Breast epithelium (tissue), 4 donors: ENCODE data around the gene HM13. TPM values are rescaled to one million over a fixed set of nuclear protein-coding genes. Genes with fewer than 3 reads are reported as not detected.

ENCODE experiments used
- DNase-seq, 2 donors: peaks; one replicate each; pipeline ENCODE4 v3.0.0-alpha.2; 2019; ENCODE audit warnings: low spot score in 2 of 2
- H3K27ac ChIP-seq, 2 donors: fragments of 200-600 bp; sonication (generic) in 1 of 2; one replicate each; pipeline ENCODE4 v1.5.1; 2016 to 2019; ENCODE audit warnings: mild to moderate bottlenecking in 1 of 2
- H3K27me3 ChIP-seq, 2 donors: fragments of 200-600 bp; sonication (generic) in 1 of 2; one replicate each; pipeline versions ENCODE4 v1.5.1 to v1.6.0; 2017 to 2019; ENCODE audit warnings: control low read depth in 1 of 2, mild to moderate bottlenecking in 1 of 2
- H3K36me3 ChIP-seq: fragments of 200-600 bp; one replicate; pipeline ENCODE4 v1.5.1; 2019
- H3K4me1 ChIP-seq, 2 donors: fragments of 200-600 bp; sonication (generic); one replicate each; pipeline ENCODE4 v1.5.1; 2016 to 2019; ENCODE audit warnings: control low read depth in 1 of 2
- H3K4me3 ChIP-seq, 3 donors: fragments of 200-600 bp; sonication (generic); 1 replicate in 2 of 3; 2 replicates in 1 of 3; pipeline ENCODE4 v1.5.1; 2016 to 2019; ENCODE audit warnings: mild to moderate bottlenecking in 3 of 3, moderate library complexity in 2 of 3
- H3K9me3 ChIP-seq, 2 donors: fragments of 200-600 bp; sonication (generic) in 1 of 2; one replicate each; pipeline ENCODE4 v1.5.1; 2016 to 2019; ENCODE audit warnings: control low read depth in 1 of 2
- POLR2A ChIP-seq: fragments of 450-650 bp; IDR thresholded peaks from one replicate; pipeline ENCODE4 v1.6.1; 2016; ENCODE audit warnings: antibody characterized with exemption, mild to moderate bottlenecking, moderate library complexity
- POLR2AphosphoS5 ChIP-seq, 3 donors: sonication (generic); formaldehyde crosslinking; IDR thresholded peaks; one replicate each; pipeline ENCODE4 v1.6.1; 2017; ENCODE audit warnings: antibody characterized with exemption in 3 of 3
- intact Hi-C: fragments of 100-400 bp; cut with DNase I; formaldehyde crosslinking; loops from one replicate; pipeline ENCODE4 v1.15.1; 2023; ENCODE audit warnings: low total_unique reads
- total RNA-seq, 3 donors: library from RNA; depleted of rRNA; stranded (reverse); fragments of >200 nt; gene quantifications; one replicate each; pipeline ENCODE4 v1.1.0, GENCODE V29; 2016
- TF ChIP-seq, protein P1 (sequence below), 3 donors: fragments of 450-650 bp; IDR thresholded peaks; one replicate each; pipeline ENCODE4 v1.5.1; 2016 to 2017; ENCODE audit warnings: antibody characterized with exemption in 3 of 3, mild to moderate bottlenecking in 3 of 3, moderate library complexity in 3 of 3

HM13 gene
- total RNA-seq, 3 donors from 2014 or later = 44.2 to 73.7 (median 53.1) TPM

DNA sequence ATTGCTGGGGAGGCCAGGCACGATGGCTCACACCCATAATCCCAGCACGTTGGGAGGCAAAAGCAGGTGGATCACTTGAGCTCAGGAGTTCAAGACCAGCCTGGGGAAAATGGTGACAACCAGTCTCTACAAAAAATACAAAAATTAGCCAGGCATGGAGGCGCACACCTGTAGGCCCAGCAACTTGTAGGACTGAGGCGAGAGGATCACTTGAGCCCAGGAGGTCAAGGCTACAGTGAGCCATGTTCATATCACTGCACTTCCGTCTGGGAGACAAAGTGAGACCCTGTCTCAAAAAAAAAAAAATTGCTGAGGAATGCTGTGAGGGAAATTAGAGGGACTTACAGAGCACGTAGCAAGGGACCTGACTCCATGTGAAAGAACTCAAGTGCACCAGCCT is 50.0 kb downstream of the HM13 start:
- Histone ChIP-seq H3K27ac (no peak overlapping the region), H3K4me3 (no peak overlapping the region), H3K4me1 (peaks cover 0 to 9% of the 10 kb centered on the region in 2 donors), H3K36me3 (no peaks in the 10 kb centered on the region), H3K9me3 (no peaks in the 10 kb centered on the region), H3K27me3 (no peaks in the 10 kb centered on the region)
- intact Hi-C loops = no loop called here
- TF ChIP-seq POLR2A = no peak
- no peak for DNase-seq

DNA sequence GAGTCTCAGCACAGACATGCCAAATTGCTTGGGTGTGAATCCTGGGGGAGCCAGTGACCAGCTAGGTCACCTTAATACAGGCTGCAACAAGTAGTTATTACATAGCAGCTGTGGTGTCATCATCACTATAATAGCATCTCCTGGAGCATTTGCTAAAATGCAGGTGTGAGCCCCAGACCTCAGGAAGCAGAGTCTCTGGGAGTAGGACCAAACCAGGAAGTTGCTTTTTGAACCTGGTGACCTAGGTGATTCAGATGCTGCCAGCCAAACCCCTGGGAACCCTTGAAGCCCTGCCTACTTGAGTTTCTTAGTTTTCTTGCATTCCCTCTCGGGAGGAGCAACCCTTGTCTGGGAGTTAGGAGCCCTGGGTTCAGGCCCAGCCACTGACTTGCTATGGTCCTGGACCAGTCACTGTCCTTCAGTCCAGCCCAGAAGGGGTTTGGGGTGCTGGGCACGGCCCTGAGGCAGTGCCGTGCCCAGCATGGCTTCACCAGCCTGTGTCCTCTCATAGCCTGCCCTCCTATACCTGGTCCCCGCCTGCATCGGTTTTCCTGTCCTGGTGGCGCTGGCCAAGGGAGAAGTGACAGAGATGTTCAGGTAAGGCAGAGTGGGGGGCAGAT is 51.6 kb downstream of the HM13 start:
- no peak for DNase-seq
- no peaks in the 10 kb centered on the region for H3K27me3 ChIP-seq
- peaks cover 0 to under 1% of the 10 kb centered on the region in 2 donors for H3K4me1 ChIP-seq
- H3K36me3 ChIP-seq = no peaks in the 10 kb centered on the region
- no peak overlapping the region for H3K4me3 ChIP-seq
- intact Hi-C loops = no loop called here
- H3K9me3 ChIP-seq = no peaks in the 10 kb centered on the region
- TF ChIP-seq, protein P1, sequence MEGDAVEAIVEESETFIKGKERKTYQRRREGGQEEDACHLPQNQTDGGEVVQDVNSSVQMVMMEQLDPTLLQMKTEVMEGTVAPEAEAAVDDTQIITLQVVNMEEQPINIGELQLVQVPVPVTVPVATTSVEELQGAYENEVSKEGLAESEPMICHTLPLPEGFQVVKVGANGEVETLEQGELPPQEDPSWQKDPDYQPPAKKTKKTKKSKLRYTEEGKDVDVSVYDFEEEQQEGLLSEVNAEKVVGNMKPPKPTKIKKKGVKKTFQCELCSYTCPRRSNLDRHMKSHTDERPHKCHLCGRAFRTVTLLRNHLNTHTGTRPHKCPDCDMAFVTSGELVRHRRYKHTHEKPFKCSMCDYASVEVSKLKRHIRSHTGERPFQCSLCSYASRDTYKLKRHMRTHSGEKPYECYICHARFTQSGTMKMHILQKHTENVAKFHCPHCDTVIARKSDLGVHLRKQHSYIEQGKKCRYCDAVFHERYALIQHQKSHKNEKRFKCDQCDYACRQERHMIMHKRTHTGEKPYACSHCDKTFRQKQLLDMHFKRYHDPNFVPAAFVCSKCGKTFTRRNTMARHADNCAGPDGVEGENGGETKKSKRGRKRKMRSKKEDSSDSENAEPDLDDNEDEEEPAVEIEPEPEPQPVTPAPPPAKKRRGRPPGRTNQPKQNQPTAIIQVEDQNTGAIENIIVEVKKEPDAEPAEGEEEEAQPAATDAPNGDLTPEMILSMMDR (IDR thresholded peaks at IDR 0.05) = no peak
- TF ChIP-seq POLR2AphosphoS5 (IDR thresholded peaks at IDR 0.05) = no peak
- no peak for TF ChIP-seq POLR2A
- peak overlapping the region; percentile 50 to 71 for H3K27ac ChIP-seq

DNA sequence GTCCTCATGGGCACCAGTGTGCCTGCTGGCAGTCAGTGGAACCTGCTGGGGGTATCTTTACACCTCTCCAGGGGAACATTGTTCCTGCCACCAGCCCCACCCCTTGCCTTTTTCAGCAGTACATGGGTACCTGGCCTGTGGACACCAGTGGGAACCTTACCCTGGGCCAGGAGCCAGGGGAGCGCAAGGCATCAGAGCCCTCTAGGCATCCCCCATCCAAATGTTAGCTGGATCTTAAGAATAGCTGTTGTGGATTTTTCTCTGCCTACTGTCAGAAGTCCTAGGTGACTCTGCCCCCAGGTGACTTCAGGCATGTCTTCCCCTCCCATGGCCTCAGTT is 52.0 kb downstream of the HM13 start:
- H3K27me3 ChIP-seq = no peaks in the 10 kb centered on the region
- H3K27ac ChIP-seq = peak overlapping the region; percentile 50 to 71
- no peaks in the 10 kb centered on the region for H3K9me3 ChIP-seq
- H3K36me3 ChIP-seq = no peaks in the 10 kb centered on the region
- no peak for TF ChIP-seq POLR2A
- TF ChIP-seq, protein P1 (IDR thresholded peaks at IDR 0.05) = no peak
- TF ChIP-seq POLR2AphosphoS5 (IDR thresholded peaks at IDR 0.05) = no peak
- intact Hi-C loops = no loop called here
- no peak for DNase-seq
- no peak overlapping the region for H3K4me3 ChIP-seq
- H3K4me1 ChIP-seq = no peaks in the 10 kb centered on the region

DNA sequence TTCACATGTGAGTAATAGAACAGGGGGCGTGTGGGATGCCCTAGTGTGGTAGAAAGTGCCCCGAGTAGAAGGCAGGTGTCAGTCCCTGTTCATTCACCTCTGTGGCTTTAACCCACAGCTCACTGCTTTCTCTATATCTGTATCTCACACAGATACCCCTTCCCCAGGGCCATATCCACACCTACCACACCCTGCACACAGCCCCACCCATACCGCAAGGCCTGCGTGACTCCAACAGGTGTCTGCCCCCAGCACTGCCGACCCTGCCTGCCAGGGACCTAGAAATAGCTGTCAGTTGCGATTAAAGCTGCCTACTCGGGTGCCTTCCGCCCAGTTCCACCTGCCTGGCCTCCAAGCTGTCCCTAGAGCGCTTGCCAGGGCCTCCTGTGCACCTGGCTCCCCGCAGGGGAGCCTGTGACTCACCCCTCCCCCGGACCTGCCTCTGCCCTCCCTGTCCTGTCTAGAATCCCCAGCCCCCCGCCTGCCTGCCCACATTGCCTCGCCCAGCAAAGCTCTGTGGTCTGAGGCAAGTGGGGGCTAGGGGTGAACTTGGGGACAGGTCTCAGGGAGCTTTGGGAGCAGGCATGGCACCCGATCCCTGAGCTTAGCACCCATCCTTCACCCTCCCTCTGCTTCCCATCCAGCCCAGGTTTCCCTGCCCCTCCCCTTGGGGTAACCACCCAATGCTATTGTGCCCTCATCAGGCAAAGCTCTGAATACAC is 52.6 kb downstream of the HM13 start:
- peak overlapping the region; percentile 50 to 71 for H3K27ac ChIP-seq

DNA sequence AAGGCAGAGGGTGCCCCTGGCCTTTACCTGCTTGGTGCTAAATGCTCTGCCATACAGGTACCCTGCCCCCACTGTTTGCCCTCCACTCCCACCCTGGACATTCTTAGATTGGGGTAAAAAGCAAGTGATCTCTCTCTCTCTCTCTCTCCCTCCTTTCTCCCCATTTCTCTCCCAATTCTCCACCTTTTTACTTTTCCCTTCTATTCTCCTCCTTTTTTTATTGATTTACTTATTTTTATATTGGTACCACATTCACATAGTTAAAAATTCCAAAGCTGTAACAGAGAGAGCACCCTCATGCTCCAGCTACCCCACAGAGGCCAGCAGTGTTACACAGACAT is 53.1 kb downstream of the HM13 start:
- intact Hi-C loops = no loop called here
- Histone ChIP-seq H3K4me1 (peaks cover 0 to 6% of the 10 kb centered on the region in 2 donors), H3K36me3 (no peaks in the 10 kb centered on the region), H3K27me3 (no peaks in the 10 kb centered on the region), H3K27ac (peak overlapping the region in 1 of 2 donors; percentile 71), H3K9me3 (no peaks in the 10 kb centered on the region), H3K4me3 (no peak overlapping the region)
- DNase-seq = no peak
- no peak for TF ChIP-seq POLR2A
- TF ChIP-seq, protein P1 (IDR thresholded peaks at IDR 0.05) = no peak
- TF ChIP-seq POLR2AphosphoS5 (IDR thresholded peaks at IDR 0.05) = no peak

More for the DNA sequence above, 52.6 kb downstream of the HM13 start:
- no peak for DNase-seq
- H3K27me3 ChIP-seq = no peaks in the 10 kb centered on the region
- H3K4me3 ChIP-seq = no peak overlapping the region
- intact Hi-C loops = no loop called here
- H3K9me3 ChIP-seq = no peaks in the 10 kb centered on the region
- TF ChIP-seq, protein P1 (IDR thresholded peaks at IDR 0.05) = no peak
- no peak for TF ChIP-seq POLR2AphosphoS5 (IDR thresholded peaks at IDR 0.05)
- TF ChIP-seq POLR2A = no peak
- peaks cover 0 to under 1% of the 10 kb centered on the region in 2 donors for H3K4me1 ChIP-seq
- H3K36me3 ChIP-seq = no peaks in the 10 kb centered on the region
